ENCODE data around the gene TRAPPC10.

Gene TRAPPC10

DNA sequence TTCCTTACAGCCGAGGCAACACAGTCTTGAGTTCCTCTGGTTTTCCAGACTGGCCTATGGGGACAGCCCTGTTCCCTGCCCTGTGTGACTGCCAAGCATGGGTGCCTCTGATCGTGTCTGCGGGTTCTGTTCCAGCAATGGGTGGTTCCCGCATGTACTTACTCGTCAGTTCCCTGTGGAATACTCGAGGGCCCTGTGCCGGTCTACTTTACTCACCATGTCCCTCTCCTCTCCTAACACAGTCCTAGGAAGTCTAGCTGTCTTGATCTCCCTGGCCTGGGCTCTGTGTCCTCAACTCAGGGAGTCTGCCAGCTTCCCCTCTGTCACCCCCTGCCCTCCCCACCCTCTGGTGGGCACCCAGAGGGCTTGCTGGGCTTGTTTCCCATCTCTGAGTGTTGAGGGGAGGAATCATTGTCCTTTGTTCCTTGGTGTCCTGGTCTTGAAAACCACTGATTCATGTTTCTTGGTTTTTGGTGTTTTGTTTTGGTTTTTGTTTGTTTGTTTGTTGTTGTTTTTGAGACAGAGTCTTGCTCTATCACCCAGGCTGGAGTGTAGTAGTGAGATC lies 36.0 kb downstream of the TRAPPC10 start:
- DNase-seq = no peak

DNA sequence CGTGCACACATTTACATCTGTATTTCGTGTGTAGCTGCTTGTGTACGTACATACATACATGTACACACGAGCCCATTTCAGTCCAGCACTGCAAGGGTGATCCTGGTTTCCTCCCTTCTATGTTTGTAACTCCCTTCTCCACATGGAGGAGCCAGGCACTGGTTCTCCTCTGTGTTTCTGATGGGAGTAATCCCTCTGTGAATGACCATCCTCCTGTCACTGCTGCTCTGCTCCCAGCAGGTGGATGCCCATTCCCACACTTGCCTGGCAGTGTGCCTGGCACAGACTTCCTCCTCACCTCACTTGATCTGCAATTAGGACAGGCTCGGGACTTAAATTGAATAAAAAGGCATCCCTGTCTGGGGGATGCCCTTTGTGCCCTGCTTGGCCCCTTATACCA lies 37.1 kb downstream of the TRAPPC10 start:
- DNase-seq = no peak

DNA sequence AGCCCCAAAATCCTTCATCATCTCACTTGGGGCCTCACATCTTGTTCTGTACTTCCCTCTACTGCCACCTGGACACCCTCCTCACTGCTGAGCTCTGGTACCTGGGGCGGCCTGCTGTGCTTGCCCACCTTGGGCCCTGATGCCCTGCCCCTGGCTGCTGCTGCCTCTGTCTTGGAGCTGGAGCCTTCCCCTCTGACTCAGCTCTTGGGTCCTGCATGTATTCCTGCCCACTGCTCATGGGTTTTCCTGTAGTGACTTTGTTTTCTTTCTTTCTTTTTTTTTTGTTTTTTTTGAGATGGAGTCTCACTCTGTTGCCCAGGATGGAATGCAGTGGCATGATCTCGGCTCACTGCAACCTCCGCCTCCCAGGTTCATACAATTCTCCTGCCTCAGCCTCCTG lies 37.5 kb downstream of the TRAPPC10 start:
- DNase-seq = no peak

DNA sequence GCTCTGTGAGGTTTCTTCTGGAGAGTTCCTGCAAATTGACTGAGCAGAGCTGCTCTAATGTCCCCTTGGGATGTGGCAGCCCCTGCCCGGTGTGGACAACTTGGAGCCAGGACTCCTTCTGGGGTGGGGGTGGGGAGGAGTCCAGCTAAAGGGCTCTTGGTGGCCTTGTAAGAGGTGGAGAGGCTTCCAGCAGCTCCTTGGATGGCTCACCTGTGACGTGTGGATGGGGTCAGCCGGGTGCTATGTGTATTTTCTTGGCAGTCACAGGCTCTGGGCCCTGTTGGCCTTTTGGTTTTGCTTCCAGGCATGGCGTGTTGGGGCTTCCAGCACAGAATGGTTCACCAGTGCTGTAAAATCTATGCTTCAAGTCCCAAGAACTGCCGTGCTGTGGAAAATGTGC lies 38.2 kb downstream of the TRAPPC10 start:
- no peak for DNase-seq

DNA sequence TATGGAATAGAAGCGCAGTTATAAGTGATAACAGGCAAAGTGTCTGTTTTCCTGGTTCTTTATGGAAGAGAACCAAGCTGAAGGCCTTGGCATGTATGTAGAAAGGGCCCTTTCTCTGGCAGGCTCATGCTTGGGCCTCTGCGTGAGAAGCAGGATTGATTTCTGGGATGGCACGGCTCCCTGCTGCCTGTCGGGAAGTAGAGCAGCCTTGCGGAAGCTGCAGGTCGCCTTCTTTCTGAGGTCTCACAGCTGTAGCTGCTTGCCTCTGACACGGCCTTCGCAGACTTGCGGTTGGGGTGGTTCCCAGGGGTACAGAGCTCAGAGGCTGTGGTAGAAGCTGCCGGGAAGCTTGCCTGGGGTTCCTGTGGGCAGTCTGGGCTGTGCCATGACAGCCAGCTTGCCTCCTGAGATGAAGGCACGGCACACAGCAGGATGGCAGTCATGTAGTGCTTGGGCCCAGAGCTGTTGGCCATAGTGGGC lies 39.4 kb downstream of the TRAPPC10 start:
- no peak for DNase-seq

DNA sequence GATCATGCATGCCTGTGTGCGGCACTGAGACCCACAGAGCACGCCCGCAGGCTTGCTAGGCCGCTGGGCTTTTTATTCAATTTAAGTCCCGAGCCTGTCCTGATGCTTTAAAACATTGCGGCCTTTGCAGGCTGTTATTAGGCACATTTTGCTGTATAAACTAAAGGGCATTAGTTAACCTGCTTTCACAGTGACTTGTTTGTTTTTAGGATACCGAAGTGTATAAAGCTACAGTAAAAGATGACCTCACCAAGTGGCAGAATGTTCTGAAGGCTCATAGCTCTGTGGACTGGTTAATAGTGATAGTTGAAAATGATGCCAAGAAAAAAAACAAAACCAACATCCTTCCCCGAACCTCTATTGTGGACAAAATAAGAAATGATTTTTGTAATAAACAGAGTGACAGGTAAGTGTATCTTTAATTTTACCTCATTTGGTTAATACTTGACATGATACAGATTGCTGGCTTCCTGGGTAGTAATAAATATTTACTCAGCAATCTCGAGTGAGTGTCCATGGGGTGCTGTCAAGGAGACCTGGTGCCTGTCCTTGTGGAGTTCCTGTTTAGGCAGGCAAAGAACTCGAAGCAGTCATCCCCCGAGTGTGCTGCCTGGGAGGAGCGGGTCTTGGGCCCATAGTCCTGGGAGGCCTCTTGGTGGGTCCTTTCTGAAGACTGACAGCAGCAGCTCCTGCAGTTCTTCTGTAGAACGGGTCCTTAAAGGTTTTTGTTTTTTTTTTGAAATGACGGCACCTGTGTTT lies 40.1 kb downstream of the TRAPPC10 start:
- DNase-seq = no peak

DNA sequence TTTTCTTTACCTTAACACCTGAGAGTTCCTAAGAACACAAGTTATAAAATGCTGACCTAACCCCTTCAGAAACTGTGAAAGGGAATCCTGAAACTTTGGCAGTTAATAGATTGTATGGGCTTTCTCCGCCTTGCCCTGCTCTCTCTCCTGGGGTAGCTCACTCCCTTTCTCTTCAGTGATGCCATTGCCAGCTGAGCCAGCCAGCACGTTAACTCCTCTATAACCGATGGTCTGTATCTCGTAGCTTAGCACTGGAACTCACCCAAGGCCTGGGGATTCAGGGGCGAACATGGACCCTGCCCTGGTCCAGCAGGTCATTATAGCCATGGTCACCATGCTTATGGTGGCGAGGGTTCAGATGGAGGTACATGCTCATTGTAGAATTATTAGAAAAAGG lies 40.7 kb downstream of the TRAPPC10 start:
- DNase-seq = no peak

DNA sequence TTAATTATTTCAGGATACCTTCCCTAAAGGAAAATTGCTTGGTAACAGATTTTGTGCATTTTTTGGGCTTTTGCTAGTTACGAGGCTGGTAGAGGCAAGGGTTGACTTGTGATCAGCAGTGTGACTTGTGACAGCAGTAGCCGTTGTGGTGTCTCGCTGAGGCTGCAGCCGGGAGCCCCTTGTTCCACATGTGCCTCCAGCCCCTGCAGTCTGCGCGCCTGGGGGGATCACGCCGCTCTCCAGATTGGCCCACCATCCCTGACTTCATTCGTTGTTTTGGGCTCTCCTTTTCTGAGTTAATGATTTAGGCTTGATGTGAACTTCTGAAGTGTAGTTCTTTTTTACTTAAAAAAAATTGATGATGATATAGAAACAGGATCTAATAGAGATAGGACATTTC lies 41.5 kb downstream of the TRAPPC10 start:
- DNase-seq = no peak

DNA sequence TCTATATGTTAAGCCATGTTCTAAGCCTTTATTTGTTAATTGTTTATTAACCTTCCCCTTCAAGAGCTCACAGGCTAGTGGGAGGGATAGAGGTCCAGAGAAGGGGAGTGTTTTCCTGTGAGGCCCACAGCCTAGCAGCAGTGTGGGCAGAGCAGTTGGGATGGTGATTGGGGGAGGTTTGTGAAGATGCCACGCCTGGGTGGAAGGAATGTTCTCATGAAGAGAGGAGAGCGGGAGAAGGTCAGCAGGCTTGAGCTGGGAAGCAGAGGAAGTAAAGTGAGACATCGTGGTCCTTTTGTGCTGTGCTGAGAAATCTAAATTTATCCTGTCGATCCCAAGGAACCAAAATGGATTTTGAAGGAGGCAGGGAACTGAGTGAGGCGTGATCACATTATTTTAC lies 42.6 kb downstream of the TRAPPC10 start:
- no peak for DNase-seq

DNA sequence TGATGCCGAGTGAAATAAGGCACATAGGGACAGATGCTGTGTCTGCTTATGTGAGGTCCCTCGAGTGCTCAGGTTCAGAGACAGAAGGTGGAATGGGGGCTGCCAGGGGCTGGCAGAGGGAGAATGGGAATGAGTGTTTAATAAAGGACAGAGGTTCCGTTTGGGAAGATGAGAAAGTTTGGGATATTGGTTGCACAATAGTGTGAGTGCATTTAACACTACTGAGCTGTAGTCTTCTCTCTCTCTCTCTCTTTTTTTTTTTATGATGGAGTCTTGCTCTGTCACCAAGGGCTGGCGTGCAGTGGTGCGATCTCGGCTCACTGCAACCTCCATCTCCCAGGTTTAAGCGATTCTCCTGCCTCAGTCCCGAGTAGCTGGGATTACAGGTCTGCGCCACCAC lies 44.9 kb downstream of the TRAPPC10 start:
- DNase-seq = no peak

DNA sequence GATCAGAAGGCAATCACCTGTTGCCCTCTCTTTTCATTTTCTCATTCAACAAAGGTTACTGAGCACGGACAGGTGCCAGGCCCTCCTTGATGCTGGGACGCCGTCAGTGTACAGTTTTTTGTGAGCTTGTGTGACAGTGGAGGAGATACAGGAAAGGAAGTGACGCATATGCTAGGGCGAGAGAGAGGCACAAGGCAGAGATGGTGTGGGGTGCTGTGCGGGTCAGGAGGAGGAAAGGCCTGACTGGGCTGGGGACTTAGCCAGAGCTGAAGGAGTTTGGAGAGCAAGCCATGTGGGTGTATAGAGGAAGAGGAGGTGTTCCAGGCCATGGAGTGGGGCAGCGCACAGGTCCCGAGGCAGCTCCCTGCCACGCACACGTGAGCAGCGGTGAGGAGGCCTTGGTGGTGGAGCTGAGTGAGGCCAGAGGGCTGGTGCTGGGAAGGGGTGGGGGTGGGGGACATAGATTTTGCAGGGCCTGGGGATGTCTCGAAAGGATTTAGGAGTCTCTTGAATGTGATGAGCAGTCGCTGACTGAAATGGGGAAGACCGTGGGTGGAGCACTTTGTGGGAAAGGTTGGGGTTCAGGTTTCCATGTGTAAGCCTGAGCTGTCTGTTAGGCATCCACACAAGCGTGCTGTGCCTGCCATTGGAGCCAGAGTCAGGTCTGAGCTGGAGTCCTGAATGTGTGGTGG lies 46.0 kb downstream of the TRAPPC10 start:
- no peak for DNase-seq

DNA sequence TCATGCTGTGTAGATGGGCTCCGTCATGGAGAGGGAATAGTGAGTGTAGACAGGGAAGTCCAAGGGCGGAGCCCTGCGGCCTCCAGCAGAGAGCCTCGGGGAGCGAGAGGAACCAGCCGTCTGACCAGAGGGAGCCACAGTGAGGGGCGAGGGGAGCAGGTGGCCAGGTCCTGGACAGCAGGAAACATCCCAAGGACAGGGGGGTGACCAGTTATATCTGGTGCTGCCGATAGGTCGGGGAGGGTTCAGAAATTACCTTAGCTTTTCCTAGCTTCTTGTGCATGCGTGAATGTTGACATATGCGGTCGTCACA lies 46.5 kb downstream of the TRAPPC10 start:
- DNase-seq = no peak

DNA sequence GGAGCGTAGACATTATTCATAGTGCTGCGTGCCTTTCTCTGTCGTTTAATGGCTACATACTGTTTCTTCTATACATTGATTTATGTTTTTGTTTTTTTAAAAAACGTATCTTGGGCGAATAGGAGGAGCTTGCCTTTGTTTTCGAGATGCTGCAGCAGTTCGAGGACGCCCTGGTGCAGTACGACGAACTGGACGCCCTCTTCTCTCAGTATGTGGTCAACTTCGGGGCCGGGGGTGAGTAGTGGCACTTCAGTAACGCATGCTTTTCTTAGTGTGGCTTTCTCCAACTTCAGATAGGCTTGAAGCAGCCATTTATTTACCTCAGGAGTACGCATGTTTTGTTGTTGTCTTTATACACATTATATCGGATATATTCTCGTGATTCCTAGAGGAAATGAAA lies 46.9 kb downstream of the TRAPPC10 start:
- no peak for DNase-seq

DNA sequence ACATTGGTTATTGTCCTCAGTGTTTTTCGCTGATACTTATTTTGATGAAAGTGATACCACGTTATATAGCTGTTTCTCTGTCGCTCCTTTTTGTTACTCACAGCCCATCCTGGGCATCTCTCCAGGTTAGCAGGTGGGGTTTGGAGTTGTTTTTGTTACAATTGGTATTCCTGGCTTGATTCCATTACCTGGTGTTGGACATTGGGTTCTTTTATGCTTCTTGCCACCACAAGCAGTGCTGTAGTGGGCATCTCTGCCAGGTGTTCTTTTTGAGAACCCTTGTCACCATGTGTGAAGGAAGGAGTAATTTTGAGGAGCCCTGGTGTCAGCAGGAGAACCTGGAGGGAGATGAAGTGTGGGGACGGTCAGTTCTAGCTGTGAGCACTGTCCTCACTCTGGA lies 47.6 kb downstream of the TRAPPC10 start:
- no peak for DNase-seq

DNA sequence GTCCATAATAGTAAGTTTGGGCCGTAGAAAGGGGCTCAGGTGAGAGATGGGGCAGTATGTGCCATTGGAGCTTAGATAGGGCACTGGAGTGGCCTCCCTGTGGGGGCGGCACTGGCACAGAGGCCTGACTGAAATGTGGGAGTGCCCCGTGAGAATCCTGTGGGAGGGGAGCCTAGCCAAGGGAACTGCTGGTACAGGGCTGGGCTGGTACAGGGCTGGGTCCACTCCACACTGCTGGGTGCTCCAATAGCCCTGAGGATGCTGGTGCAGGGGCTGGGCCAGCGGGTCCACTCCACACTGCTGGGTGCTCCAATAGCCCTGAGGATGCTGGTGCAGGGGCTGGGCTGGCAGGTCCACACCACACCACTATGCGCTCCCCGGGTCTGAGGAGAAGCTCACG lies 50.3 kb downstream of the TRAPPC10 start:
- DNase-seq = no peak

DNA sequence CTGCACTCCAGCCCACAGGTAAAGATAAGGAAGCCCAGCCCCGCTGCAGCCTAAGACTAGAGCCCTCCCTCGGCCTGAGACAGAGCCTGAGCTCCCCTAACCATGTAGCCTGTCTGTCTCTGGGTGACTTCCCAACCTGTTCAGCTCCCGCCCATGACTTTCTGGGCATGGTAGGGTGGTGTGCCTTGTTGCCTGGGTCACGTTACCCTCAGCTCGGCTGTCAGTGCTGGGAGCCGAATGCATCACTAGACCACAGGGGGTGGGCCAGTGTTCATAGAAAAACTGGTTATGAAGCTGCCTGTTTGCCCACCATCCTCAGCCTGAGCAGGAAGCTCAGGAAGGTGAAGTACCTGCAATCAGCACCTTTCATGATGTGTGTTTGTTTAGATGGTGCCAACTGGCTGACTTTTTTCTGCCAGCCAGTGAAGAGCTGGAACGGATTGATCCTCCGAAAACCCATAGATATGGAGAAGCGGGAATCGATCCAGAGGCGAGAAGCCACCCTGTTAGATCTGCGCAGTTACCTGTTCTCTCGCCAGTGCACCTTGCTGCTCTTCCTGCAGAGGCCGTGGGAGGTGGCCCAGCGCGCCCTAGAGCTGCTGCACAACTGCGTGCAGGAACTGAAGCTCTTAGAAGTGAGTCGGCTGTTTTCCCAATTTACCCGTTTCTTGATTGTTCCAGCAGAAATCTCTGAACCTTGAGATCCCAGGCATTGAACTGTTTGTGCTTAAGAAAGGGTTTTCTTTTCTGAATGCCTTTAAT lies 51.2 kb downstream of the TRAPPC10 start:
- no peak for DNase-seq

DNA sequence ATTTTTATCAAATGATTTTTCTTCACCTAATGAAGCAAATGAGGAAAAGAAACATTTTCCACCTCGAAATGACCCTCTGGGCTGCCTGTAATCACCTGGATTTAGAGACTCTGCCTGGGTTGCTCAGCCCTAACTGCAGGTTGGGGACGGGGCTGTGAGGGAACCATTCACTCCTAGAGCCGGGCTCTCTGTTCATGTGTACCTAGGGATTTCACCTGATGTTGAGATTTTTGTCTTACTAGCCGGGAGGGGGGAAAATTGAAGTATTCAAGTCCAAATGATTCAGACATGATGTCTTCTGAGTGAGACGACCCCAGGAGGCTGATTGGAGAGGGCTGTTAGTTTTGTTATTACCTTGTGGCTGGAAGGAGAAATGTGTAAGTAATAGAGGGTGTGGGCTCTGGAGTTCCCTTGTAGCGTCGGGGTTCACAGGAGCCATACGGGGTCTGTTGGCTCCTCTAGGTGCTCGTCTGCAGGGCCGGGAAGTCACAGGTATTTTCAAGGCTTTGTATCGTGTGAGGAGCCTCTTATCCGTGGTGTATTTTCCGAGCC lies 52.8 kb downstream of the TRAPPC10 start:
- no peak for DNase-seq

DNA sequence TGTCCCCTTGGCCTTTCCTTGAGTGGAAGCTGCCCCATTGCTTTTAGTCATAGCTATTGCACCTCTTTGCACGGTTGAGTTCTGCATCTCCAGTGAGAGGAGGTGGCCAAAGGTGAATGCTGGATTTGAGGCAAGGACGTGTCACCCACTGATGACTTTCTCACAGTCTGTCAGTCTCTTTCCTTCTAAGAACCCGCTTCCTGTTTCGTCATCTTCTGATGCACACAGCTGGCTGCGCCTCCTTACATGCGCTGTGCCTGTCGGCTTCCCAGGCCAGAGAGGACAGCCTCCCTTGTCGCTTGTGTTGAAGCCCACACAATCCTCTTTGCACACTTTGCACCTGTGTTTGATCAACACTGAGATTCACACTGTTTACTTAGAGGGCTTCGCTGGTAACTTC lies 53.3 kb downstream of the TRAPPC10 start:
- peak; percentile 38 for DNase-seq

DNA sequence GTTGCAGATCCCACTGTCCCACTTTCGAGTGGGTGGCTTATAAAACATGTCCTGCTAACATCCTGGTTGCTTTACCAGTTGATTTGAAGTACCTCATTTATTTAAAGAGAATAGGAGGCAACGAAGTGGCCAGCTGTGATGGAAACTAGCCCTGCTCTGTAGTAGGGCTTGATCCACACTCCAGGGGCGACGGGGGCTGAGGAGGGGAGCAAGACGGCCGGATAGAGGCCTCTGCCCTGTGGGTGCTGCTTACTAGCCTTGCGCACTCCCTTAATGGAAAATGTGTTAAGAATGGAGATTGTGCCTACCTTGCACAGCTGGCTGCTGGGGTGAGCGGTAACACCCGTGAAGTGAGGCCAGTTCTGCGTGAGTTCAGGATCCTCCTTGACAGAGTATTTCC lies 54.0 kb downstream of the TRAPPC10 start:
- no peak for DNase-seq

DNA sequence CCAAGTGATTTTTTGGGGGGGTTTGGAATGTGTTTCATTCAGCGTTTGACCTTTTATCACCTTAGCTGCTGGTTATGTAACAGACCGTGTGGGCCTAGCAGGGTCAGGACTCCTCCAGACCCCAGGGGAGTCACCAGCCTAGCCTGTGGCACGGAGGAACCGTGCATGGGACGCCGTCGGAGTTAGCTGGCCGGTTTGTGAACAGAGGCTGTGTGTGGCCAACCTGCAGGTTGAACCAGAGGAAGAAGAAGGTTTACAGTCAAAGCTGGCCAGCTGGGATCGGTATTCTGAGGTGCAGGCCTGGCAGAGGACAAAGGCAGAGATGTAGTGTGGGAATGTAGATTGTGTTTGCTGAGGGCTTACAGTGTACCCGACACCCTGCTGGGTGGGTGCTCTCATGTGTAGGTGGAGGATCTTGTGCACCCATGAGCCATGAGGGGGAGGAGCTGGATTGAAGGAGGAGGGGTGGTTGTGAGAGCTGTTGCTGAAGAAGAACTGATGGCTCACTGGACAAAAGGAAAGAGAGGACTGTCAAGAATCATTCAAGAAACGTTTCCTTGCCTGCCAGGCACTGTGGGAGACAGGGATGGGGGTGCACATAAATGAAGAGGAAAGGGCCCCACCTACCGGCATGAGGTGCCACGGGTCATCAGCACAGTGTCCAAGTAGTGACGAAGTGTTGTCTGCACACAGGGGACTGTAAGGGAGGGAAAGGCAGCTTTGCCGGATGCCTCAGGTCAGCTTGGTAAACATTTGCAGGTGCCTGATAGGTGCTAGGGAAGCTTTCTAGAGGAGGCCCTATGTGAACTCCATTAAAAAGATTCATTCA lies 55.1 kb downstream of the TRAPPC10 start:
- no peak for DNase-seq

DNA sequence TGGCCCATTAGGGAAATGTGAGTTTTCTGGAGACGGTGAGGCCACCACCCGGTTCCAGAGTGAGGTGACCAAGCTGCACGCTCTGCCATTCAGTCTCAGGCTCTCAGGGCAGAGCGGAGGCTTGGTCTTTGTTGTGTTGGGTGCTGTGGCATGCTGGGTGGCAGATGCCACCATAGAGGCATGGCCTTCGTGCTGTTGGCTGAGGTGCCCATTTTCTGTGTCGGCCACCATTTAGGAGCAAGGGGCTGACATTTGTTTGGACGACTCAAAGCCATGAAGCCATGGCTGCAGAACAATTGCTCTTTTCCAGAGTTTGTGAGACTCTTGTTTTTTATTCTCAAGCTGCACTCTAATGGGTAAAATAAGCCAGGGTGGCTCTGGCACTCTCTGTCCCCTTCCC lies 58.3 kb downstream of the TRAPPC10 start:
- DNase-seq = no peak

DNA sequence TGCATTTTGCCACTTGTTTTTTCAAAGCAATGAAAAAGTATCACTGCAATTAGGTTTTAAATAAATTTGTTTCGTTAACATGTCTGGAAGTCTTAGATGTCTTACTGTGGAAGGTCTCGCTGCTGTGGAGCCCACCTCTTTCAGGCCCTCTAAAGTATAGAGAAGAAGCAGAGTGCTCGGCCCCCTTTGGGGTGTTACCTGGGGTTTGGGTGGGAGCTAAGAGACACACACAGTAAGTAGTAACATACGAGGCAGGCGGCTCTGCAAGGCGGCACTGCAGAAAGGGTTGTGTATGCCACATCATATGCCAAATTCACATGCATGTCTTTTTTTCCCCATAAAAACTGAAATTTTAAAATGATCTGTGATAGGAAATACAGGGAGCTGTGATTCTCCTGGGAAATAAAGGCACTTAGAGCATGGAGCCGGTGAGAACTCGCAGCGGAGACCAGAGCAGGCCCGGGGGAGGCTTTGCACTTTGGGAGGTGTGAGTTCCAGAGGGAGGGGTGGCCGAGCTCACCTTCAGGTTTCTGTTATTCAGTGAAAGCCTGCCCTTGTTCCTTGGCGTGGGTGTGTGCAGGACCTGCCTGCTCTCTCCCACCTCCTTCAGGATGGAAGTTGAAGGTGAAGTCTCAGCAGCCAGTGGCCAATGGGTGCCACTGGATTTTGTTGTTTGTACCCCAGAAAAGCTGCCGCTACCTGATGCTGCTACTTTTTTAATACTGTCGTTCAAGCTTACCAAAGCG lies 59.4 kb downstream of the TRAPPC10 start:
- DNase-seq = no peak

All from SIG-M5 (cell line).